Astrocyte (in vitro differentiated cells and primary cell): ENCODE measurements around the gene UTS2. TPM values are rescaled to one million over a fixed set of nuclear protein-coding genes. Genes with fewer than 3 reads are reported as not detected.

Experiments used
- DNase-seq: peaks from one replicate; pipeline ENCODE4 v3.0.0-alpha.2; 2010; ENCODE audit warnings: low read depth
- FAIRE-seq: peaks from 2 replicates; lab custom pipeline; 2011; peaks lifted over from hg19 to GRCh38; lab: Jason Lieb, UNC
- H2AFZ ChIP-seq: 2 replicates; pipeline ENCODE4 v1.6.0; 2012; ENCODE audit warnings: low read depth, low read length, inconsistent platforms
- H3K27ac ChIP-seq: 2 replicates; pipeline ENCODE4 v1.5.1; 2011; ENCODE audit warnings: low read depth, low read length, inconsistent platforms
- H3K27me3 ChIP-seq: 2 replicates; pipeline ENCODE4 v1.6.0; 2011; ENCODE audit warnings: low read length, inconsistent platforms; ENCODE audit not compliant: insufficient read depth
- H3K36me3 ChIP-seq: 2 replicates; pipeline ENCODE4 v1.5.1; 2011; ENCODE audit warnings: low read length, inconsistent platforms; ENCODE audit not compliant: insufficient read depth
- H3K4me1 ChIP-seq: 2 replicates; pipeline ENCODE4 v1.5.1; 2011; ENCODE audit warnings: low read length, inconsistent platforms; ENCODE audit not compliant: insufficient read depth
- H3K4me2 ChIP-seq: 2 replicates; pipeline ENCODE4 v1.6.0; 2012; ENCODE audit warnings: low read length, inconsistent platforms
- H3K4me3 ChIP-seq: 2 replicates; pipeline ENCODE4 v1.5.1; 2011; ENCODE audit warnings: low read depth, mild to moderate bottlenecking, low read length, inconsistent platforms; ENCODE audit not compliant: insufficient read depth
- H3K79me2 ChIP-seq: 2 replicates; pipeline ENCODE4 v1.6.0; 2012; ENCODE audit warnings: mild to moderate bottlenecking, low read length, inconsistent platforms; ENCODE audit not compliant: insufficient read depth
- H3K9ac ChIP-seq: 2 replicates; pipeline ENCODE4 v1.6.0; 2012; ENCODE audit warnings: mild to moderate bottlenecking, low read length, inconsistent platforms
- H3K9me3 ChIP-seq: 2 replicates; pipeline ENCODE4 v1.5.1; 2012; ENCODE audit warnings: low read depth, mild to moderate bottlenecking, low read length, inconsistent platforms; ENCODE audit not compliant: insufficient read depth
- H4K20me1 ChIP-seq: 2 replicates; pipeline ENCODE4 v1.6.0; 2012; ENCODE audit warnings: low read length, inconsistent platforms; ENCODE audit not compliant: insufficient read depth
- H3K27ac Mint-ChIP-seq: one replicate; pipeline ENCODE4 v1.8.0; 2021; ENCODE audit warnings: mild to moderate bottlenecking, mixed read lengths; ENCODE audit not compliant: unreplicated experiment
- H3K27me3 Mint-ChIP-seq: one replicate; pipeline ENCODE4 v1.8.0; 2021; ENCODE audit warnings: low read depth, mixed read lengths; ENCODE audit not compliant: unreplicated experiment
- H3K36me3 Mint-ChIP-seq: one replicate; pipeline ENCODE4 v1.8.0; 2021; ENCODE audit warnings: low read depth, mixed read lengths; ENCODE audit not compliant: unreplicated experiment
- H3K4me1 Mint-ChIP-seq: one replicate; pipeline ENCODE4 v1.8.0; 2021; ENCODE audit warnings: low read depth, mixed read lengths; ENCODE audit not compliant: unreplicated experiment
- H3K4me3 Mint-ChIP-seq: one replicate; pipeline ENCODE4 v1.8.0; 2021; ENCODE audit warnings: mild to moderate bottlenecking, moderate library complexity, mixed read lengths; ENCODE audit not compliant: unreplicated experiment
- H3K9me3 Mint-ChIP-seq: one replicate; pipeline ENCODE4 v1.8.0; 2021; ENCODE audit warnings: mild to moderate bottlenecking, mixed read lengths; ENCODE audit not compliant: unreplicated experiment
- EZH2 ChIP-seq: IDR thresholded peaks from 2 replicates; pipeline ENCODE4 v1.6.1; 2012; ENCODE audit warnings: mild to moderate bottlenecking, low read length, inconsistent platforms; ENCODE audit not compliant: insufficient read depth
- total RNA-seq: library from RNA; stranded (reverse); gene quantifications from 2 replicates; pipeline ENCODE4 v1.2.1, GENCODE V29; 2021
- TF ChIP-seq, protein P1 (sequence below): IDR thresholded peaks from 2 replicates; pipeline ENCODE4 v1.5.1; 2011; ENCODE audit warnings: low read depth, mild to moderate bottlenecking, inconsistent platforms, low read length, moderate library complexity; ENCODE audit not compliant: insufficient read depth

The UTS2 gene
- total RNA-seq, 1 donor from 2014 or later: not detected

DNA sequence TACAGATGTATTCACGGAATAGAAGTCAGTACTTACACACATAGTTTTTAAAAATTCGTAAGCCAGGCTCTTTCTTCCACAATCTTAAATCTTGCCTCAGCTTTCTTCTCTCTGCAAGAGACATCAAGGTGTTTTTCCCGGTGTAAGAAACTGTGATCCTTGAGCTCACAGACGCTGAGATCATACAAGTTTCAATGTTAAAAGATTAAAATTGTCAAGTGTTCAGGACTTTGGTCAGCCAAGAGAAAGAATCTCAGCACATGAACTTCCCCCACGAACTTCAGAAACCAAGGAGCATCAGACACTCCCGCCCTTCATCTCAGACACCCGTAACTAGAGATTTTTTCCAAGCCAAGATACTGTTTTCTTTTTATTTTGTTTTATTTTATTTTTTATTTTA lies 6.2 kb downstream of the UTS2 start:
- H3K9me3 Mint-ChIP-seq: no peaks in the 10 kb centered on the region
- no peak for TF ChIP-seq EZH2
- TF ChIP-seq, protein P1, sequence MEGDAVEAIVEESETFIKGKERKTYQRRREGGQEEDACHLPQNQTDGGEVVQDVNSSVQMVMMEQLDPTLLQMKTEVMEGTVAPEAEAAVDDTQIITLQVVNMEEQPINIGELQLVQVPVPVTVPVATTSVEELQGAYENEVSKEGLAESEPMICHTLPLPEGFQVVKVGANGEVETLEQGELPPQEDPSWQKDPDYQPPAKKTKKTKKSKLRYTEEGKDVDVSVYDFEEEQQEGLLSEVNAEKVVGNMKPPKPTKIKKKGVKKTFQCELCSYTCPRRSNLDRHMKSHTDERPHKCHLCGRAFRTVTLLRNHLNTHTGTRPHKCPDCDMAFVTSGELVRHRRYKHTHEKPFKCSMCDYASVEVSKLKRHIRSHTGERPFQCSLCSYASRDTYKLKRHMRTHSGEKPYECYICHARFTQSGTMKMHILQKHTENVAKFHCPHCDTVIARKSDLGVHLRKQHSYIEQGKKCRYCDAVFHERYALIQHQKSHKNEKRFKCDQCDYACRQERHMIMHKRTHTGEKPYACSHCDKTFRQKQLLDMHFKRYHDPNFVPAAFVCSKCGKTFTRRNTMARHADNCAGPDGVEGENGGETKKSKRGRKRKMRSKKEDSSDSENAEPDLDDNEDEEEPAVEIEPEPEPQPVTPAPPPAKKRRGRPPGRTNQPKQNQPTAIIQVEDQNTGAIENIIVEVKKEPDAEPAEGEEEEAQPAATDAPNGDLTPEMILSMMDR: no peak
- Histone ChIP-seq H3K4me3 (no peak overlapping the region), H3K36me3 (no peaks in the 10 kb centered on the region), H3K9ac (no peak overlapping the region), H4K20me1 (no peaks in the 10 kb centered on the region), H2AFZ (no peak overlapping the region), H3K79me2 (no peaks in the 10 kb centered on the region), H3K27ac (no peak overlapping the region), H3K27me3 (no peaks in the 10 kb centered on the region), H3K4me1 (no peaks in the 10 kb centered on the region), H3K4me2 (no peak overlapping the region), H3K9me3 (no peaks in the 10 kb centered on the region)
- no peak for FAIRE-seq
- H3K4me1 Mint-ChIP-seq: peaks cover 2% of the 10 kb centered on the region
- H3K27ac Mint-ChIP-seq: no peak overlapping the region
- no peak for DNase-seq
- peaks cover 15% of the 10 kb centered on the region for H3K27me3 Mint-ChIP-seq
- no peaks in the 10 kb centered on the region for H3K36me3 Mint-ChIP-seq
- no peak overlapping the region for H3K4me3 Mint-ChIP-seq

DNA sequence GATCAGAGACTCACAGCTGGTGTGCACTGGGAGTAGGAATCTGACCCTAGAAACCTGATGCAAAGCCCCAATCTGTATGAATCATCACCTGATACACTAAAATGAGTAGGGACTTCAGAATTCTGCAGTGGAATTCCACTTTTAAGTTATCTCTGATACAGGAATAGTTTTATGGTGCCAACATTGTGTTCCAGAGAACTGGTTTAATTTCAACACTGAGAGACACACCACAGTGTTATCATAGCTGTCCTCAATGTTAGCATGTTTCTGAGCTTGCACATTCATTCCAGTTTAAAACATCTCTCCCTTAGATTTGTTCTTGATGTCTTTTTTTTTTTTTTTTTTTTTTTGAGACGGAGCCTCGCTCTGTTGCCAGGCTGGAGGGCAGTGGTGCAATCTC lies 7.1 kb downstream of the UTS2 start:
- no peaks in the 10 kb centered on the region for H3K4me1 ChIP-seq
- H3K9ac ChIP-seq: no peak overlapping the region
- TF ChIP-seq, protein P1: no peak
- TF ChIP-seq EZH2: no peak
- peak; percentile 73 for DNase-seq
- H3K27me3 ChIP-seq: no peaks in the 10 kb centered on the region
- H3K36me3 Mint-ChIP-seq: no peaks in the 10 kb centered on the region
- peaks cover 1% of the 10 kb centered on the region for H3K9me3 Mint-ChIP-seq
- H3K27ac ChIP-seq: no peak overlapping the region
- no peaks in the 10 kb centered on the region for H3K9me3 ChIP-seq
- H4K20me1 ChIP-seq: no peaks in the 10 kb centered on the region
- H3K79me2 ChIP-seq: no peaks in the 10 kb centered on the region
- H3K36me3 ChIP-seq: no peaks in the 10 kb centered on the region
- no peak overlapping the region for H3K4me3 Mint-ChIP-seq
- H3K27ac Mint-ChIP-seq: no peak overlapping the region
- no peak overlapping the region for H2AFZ ChIP-seq
- no peak overlapping the region for H3K4me2 ChIP-seq
- FAIRE-seq: peak; percentile 52
- H3K4me3 ChIP-seq: no peak overlapping the region
- peaks cover 10% of the 10 kb centered on the region for H3K27me3 Mint-ChIP-seq
- peaks cover 2% of the 10 kb centered on the region for H3K4me1 Mint-ChIP-seq

DNA sequence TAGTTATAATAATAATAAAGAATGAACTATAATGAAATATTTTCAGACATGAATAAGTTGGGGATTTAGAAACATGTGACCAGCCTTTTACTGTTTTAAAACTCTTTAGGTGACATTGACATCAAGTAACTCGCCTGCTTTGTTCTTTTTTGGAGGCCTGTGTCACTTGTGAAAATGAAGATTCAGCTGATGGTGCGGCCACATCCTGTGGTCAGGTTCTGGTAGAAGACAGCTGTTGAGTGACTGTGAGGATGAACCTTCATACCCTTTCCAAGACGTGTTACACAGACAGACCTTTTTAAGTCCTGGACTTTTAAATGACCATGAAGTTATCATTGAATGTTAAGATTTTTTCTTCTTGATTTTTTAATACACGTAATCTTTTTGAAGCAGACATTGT lies 10.3 kb downstream of the UTS2 start:
- Histone ChIP-seq H3K79me2 (no peaks in the 10 kb centered on the region), H3K9me3 (peaks cover 2% of the 10 kb centered on the region), H3K4me3 (no peak overlapping the region), H3K27me3 (no peaks in the 10 kb centered on the region), H2AFZ (no peak overlapping the region), H3K4me1 (no peaks in the 10 kb centered on the region), H4K20me1 (no peaks in the 10 kb centered on the region), H3K27ac (no peak overlapping the region), H3K36me3 (no peaks in the 10 kb centered on the region), H3K9ac (no peak overlapping the region), H3K4me2 (no peak overlapping the region)
- Mint-ChIP-seq H3K36me3 (peaks cover 2% of the 10 kb centered on the region), H3K4me1 (no peaks in the 10 kb centered on the region), H3K27ac (no peak overlapping the region), H3K9me3 (peaks cover 10% of the 10 kb centered on the region), H3K27me3 (no peaks in the 10 kb centered on the region), H3K4me3 (no peak overlapping the region)
- DNase-seq (no peak), FAIRE-seq (no peak)
- TF ChIP-seq, protein P1: no peak
- no peak for TF ChIP-seq EZH2
